K562 (cell line): ENCODE data around the gene PRKCSH. TPM values are rescaled to one million over a fixed set of nuclear protein-coding genes. Genes with fewer than 3 reads are reported as not detected.

ENCODE experiments used
- ASH1L ChIP-seq: fragments of 450-650 bp; IDR thresholded peaks from 2 replicates; pipeline ENCODE4 v1.6.1; 2018; ENCODE audit warnings: borderline replicate concordance, mild to moderate bottlenecking, low read depth; ENCODE audit not compliant: partially characterized antibody
- GTF2E2 ChIP-seq: fragments of 200-800 bp; sonication (Bioruptor generic); IDR thresholded peaks from 2 replicates; pipeline ENCODE4 v1.6.1; 2016; ENCODE audit warnings: missing genetic modification characterization, missing compliant biosample characterization
- SRSF7 ChIP-seq: fragments of 200-400 bp; formaldehyde crosslinking; optimal IDR thresholded peaks from 2 replicates; pipeline ENCODE3; 2017; ENCODE audit warnings: mild to moderate bottlenecking, low read depth, low read length
- TAF1 ChIP-seq: IDR thresholded peaks from 2 replicates; pipeline ENCODE4 v1.6.1; 2011; ENCODE audit warnings: mild to moderate bottlenecking, low read length, moderate library complexity; ENCODE audit not compliant: insufficient read depth, control insufficient read depth, severe bottlenecking; ENCODE audit errors: extremely low read depth
- ZNF75A ChIP-seq: fragments of 450-650 bp; formaldehyde crosslinking; IDR thresholded peaks from 2 replicates; pipeline ENCODE4 v1.4.0; 2020; ENCODE audit warnings: mild to moderate bottlenecking
- polyA plus RNA-seq, 8 experiments: library from polyadenylated mRNA; depleted of rRNA in 4 of 8; stranded (reverse) in 5 of 8; unstranded in 3 of 8; fragments of >200 nt; fragmentation: Nextera tagmentation in 2 of 8; fragmentation: Illumina TruSeq in 1 of 8; extraction: Ambion mirVana in 2 of 8; extraction: Trizol in 1 of 8; gene quantifications; 2 replicates each; pipeline versions ENCODE4 v1.2.1 to v1.2.3, GENCODE V29; 2011 to 2014; ENCODE audit warnings: inconsistent platforms in 1 of 8, missing spikeins in 1 of 8
- total RNA-seq, 7 experiments: library from RNA; depleted of rRNA in 6 of 7; stranded (reverse); fragments of >200 nt in 6 of 7; fragmentation: Illumina TruSeq in 2 of 7; extraction: Trizol in 2 of 7; gene quantifications; 2 replicates each; pipeline versions ENCODE4 v1.2.1 to v1.2.3, GENCODE V29; 2011 to 2021; ENCODE audit warnings: low replicate concordance in 1 of 7
- TF ChIP-seq, protein P1 (sequence below), 2 experiments: fragments of 450-650 bp in 1 of 2; sonication (generic) in 1 of 2; formaldehyde crosslinking in 1 of 2; IDR thresholded peaks; 2 replicates each; pipeline versions ENCODE4 v1.7.1 to v1.9.0; 2016 to 2022; ENCODE audit warnings: inconsistent platforms in 1 of 2, mild to moderate bottlenecking in 1 of 2, missing genetic modification reagents in 1 of 2
- TF ChIP-seq, protein P2 (sequence below): fragments of 450-650 bp; formaldehyde crosslinking; IDR thresholded peaks from 2 replicates; pipeline ENCODE4 v1.4.0; 2020; ENCODE audit warnings: mild to moderate bottlenecking, moderate library complexity
- TF ChIP-seq, protein P3 (sequence below), 2 experiments: IDR thresholded peaks; 2 replicates each; pipeline ENCODE4 v1.6.1; 2011; ENCODE audit warnings: borderline replicate concordance in 1 of 2, control low read depth in 1 of 2, low read depth in 1 of 2, low read length in 1 of 2, mild to moderate bottlenecking in 1 of 2, mixed read lengths in 1 of 2, moderate library complexity in 1 of 2; ENCODE audit not compliant: insufficient read depth in 1 of 2, insufficient read length in 1 of 2, poor library complexity in 1 of 2, severe bottlenecking in 1 of 2; ENCODE audit errors: extremely low read depth in 1 of 2

Gene PRKCSH
- total and polyA plus RNA-seq, 9 of the 15 experiments (the other 6 are each of a cell fraction or from before 2014, with no cell fraction given), result 2.3 to 297 (median 48.1) TPM

GRCh38 chr19:11482384-11483050 lies 47.1 kb downstream of the PRKCSH start (continued):
- TF ChIP-seq, protein P1, sequence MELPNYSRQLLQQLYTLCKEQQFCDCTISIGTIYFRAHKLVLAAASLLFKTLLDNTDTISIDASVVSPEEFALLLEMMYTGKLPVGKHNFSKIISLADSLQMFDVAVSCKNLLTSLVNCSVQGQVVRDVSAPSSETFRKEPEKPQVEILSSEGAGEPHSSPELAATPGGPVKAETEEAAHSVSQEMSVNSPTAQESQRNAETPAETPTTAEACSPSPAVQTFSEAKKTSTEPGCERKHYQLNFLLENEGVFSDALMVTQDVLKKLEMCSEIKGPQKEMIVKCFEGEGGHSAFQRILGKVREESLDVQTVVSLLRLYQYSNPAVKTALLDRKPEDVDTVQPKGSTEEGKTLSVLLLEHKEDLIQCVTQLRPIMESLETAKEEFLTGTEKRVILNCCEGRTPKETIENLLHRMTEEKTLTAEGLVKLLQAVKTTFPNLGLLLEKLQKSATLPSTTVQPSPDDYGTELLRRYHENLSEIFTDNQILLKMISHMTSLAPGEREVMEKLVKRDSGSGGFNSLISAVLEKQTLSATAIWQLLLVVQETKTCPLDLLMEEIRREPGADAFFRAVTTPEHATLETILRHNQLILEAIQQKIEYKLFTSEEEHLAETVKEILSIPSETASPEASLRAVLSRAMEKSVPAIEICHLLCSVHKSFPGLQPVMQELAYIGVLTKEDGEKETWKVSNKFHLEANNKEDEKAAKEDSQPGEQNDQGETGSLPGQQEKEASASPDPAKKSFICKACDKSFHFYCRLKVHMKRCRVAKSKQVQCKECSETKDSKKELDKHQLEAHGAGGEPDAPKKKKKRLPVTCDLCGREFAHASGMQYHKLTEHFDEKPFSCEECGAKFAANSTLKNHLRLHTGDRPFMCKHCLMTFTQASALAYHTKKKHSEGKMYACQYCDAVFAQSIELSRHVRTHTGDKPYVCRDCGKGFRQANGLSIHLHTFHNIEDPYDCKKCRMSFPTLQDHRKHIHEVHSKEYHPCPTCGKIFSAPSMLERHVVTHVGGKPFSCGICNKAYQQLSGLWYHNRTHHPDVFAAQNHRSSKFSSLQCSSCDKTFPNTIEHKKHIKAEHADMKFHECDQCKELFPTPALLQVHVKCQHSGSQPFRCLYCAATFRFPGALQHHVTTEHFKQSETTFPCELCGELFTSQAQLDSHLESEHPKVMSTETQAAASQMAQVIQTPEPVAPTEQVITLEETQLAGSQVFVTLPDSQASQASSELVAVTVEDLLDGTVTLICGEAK (IDR thresholded peaks at IDR 0.05), result 0 out of 2 replicates have a peak, but pooled peaks have one; percentile 28
- TF ChIP-seq, protein P1 (CRISPR knock-in tag; IDR thresholded peaks at IDR 0.05), result peak; percentile 80
- TF ChIP-seq TAF1 (no peak), ZNF75A (CRISPR knock-in tag) (no peak), SRSF7 (no peak), ASH1L (no peak), GTF2E2 (tag) (no peak)
- TF ChIP-seq, protein P2, sequence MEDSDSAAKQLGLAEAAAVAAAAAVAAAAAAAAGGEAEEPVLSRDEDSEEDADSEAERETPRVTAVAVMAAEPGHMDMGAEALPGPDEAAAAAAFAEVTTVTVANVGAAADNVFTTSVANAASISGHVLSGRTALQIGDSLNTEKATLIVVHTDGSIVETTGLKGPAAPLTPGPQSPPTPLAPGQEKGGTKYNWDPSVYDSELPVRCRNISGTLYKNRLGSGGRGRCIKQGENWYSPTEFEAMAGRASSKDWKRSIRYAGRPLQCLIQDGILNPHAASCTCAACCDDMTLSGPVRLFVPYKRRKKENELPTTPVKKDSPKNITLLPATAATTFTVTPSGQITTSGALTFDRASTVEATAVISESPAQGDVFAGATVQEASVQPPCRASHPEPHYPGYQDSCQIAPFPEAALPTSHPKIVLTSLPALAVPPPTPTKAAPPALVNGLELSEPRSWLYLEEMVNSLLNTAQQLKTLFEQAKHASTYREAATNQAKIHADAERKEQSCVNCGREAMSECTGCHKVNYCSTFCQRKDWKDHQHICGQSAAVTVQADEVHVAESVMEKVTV (CRISPR knock-in tag), result peak; percentile 79
- TF ChIP-seq, protein P3, sequence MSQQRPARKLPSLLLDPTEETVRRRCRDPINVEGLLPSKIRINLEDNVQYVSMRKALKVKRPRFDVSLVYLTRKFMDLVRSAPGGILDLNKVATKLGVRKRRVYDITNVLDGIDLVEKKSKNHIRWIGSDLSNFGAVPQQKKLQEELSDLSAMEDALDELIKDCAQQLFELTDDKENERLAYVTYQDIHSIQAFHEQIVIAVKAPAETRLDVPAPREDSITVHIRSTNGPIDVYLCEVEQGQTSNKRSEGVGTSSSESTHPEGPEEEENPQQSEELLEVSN (IDR thresholded peaks at IDR 0.05; ENCODE audit: borderline replicate concordance in 1 of 2, extremely low read depth in 1 of 2, insufficient read depth in 1 of 2, insufficient read length in 1 of 2, low read depth in 1 of 2, low read length in 1 of 2, poor library complexity in 1 of 2, severe bottlenecking in 1 of 2), result peak; percentile 98 to 100
